GM13976 (cell line): ENCODE results near the gene PDSS1.
"Not testable (repeated sequence)": the region's sequence is repeated elsewhere in the genome, so short reads cannot be mapped to it uniquely, and the experiment has no call there.

Source experiments
- DNase-seq: peaks from one replicate; pipeline ENCODE4 v3.0.0; 2012; ENCODE audit warnings: low spot score
- in situ Hi-C: fragments of 300-500 bp; cut with MboI; formaldehyde crosslinking; loops from one replicate; pipeline ENCODE4 v1.12.0; 2022; ENCODE audit warnings: low sequenced_read_pairs, mixed read lengths, inconsistent platforms; ENCODE audit not compliant: unreplicated experiment
- TF ChIP-seq, protein P1 (sequence below): IDR thresholded peaks from 2 replicates; pipeline ENCODE4 v1.5.1; 2012; ENCODE audit warnings: borderline replicate concordance, mild to moderate bottlenecking; ENCODE audit not compliant: insufficient read depth; ENCODE audit errors: extremely low read depth, missing control alignments, control extremely low read depth

PDSS1 gene

DNA sequence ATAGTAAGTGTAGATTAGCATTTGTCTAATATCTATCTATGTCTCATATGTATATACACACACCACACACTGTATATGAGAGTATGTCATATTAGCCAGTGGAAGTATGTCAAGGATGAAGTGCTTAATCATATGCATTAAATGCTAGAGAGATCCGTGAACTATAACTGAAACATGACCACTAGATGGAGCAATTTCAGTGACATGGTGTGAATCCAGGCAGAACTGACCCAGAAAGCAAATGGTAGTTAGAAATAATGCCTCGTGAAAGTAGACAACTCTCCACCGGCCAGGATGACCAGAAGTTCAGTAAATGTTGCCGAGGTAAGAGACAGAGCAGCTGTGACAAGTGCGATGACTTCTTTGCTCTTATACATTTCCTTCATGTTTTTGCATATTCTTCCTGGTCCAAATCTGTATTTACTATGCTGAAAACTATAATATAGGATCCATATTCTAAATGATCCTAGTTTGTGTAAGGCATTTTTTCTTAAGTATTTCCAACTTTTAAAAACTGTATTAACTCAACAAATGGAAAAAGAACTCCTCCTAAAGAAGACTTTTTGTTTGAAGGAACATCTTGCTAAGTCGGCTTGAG is 12.7 kb upstream of the PDSS1 start:
- TF ChIP-seq, protein P1, sequence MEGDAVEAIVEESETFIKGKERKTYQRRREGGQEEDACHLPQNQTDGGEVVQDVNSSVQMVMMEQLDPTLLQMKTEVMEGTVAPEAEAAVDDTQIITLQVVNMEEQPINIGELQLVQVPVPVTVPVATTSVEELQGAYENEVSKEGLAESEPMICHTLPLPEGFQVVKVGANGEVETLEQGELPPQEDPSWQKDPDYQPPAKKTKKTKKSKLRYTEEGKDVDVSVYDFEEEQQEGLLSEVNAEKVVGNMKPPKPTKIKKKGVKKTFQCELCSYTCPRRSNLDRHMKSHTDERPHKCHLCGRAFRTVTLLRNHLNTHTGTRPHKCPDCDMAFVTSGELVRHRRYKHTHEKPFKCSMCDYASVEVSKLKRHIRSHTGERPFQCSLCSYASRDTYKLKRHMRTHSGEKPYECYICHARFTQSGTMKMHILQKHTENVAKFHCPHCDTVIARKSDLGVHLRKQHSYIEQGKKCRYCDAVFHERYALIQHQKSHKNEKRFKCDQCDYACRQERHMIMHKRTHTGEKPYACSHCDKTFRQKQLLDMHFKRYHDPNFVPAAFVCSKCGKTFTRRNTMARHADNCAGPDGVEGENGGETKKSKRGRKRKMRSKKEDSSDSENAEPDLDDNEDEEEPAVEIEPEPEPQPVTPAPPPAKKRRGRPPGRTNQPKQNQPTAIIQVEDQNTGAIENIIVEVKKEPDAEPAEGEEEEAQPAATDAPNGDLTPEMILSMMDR: peak; percentile 49
- in situ Hi-C loops: loop anchor here (25.0 kb wide), 1 partner anchor 347 kb away; no protein-coding TSS in a partner anchor
- DNase-seq: peak; percentile 33

GRCh38 chr10:26685441-26685840 is 12.1 kb upstream of the PDSS1 start:
- no peak for DNase-seq
- TF ChIP-seq, protein P1: no peak
- in situ Hi-C loops: loop anchor here (25.0 kb wide), 1 partner anchor 348 kb away; no protein-coding TSS in a partner anchor

- TF ChIP-seq, protein P1: no peak
- no peak for DNase-seq
- in situ Hi-C loops: loop anchor here (25.0 kb wide), 1 partner anchor 352 kb away; no protein-coding TSS in a partner anchor
Observed at GRCh38 chr10:26689399-26689798, 8.1 kb upstream of the PDSS1 start.

GRCh38 chr10:26690731-26691475 is 6.6 kb upstream of the PDSS1 start:
- TF ChIP-seq, protein P1: no peak
- in situ Hi-C loops: loop anchor here (25.0 kb wide), 1 partner anchor 354 kb away; no protein-coding TSS in a partner anchor
- no peak for DNase-seq

GRCh38 chr10:26694536-26694935 is 3.0 kb upstream of the PDSS1 start:
- DNase-seq: not testable (repeated sequence)
- in situ Hi-C loops: loop anchor here (25.0 kb wide), 1 partner anchor 357 kb away; no protein-coding TSS in a partner anchor

DNA sequence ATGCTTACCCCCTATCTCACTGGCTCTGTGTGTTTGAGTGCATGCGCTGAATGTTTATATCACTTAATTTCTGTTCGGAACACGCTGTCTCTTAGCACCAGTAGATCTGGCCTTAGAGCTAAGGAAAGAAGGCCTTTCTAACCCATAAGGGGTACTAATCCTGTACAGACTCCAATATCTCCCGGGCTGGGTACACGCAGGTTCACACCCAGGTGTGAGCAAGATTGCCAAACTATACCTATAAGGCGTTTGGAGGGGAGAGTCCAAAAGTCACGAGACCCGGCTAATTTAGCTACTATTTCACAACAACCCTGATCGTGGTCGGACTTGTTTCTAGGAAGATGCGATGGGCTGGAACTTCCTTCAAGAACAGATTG is 727 bp upstream of the PDSS1 start:
- no peak for DNase-seq
- TF ChIP-seq, protein P1: no peak
- in situ Hi-C loops: loop anchor here (25.0 kb wide), 1 partner anchor 359 kb away; no protein-coding TSS in a partner anchor
